ENCODE data around the gene CTSC. TPM values are rescaled to one million over a fixed set of nuclear protein-coding genes. Genes with fewer than 3 reads are reported as not detected.

The CTSC gene
- total and polyA plus RNA-seq, 2 of the 13 experiments (the other 11 are each of a cell fraction or from before 2014, with no cell fraction given) = 144 to 210 TPM

DNA sequence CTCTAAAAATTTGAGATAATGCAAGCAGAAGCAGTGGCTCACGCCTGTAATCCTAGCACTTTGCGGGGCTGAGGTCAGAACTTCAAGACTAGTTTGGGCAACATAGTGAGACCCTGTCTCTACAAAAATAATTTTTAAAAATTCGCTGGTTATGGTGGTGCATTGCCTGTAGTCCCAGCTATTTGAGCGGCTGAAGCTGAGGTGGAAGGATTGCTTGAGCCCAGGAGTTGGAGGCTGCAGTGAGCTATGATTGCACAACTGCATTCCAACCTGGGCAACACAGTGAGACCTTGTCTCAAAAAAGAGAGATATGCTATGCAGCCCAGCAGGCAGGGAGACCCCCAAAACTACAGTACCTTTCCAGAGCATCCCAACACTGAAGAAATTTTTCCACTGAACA is 2.3 kb downstream of the CTSC start (continued):
- TF ChIP-seq ZNF772 (CRISPR knock-in tag; IDR thresholded peaks at IDR 0.05) = no peak
- TF ChIP-seq, protein P1, sequence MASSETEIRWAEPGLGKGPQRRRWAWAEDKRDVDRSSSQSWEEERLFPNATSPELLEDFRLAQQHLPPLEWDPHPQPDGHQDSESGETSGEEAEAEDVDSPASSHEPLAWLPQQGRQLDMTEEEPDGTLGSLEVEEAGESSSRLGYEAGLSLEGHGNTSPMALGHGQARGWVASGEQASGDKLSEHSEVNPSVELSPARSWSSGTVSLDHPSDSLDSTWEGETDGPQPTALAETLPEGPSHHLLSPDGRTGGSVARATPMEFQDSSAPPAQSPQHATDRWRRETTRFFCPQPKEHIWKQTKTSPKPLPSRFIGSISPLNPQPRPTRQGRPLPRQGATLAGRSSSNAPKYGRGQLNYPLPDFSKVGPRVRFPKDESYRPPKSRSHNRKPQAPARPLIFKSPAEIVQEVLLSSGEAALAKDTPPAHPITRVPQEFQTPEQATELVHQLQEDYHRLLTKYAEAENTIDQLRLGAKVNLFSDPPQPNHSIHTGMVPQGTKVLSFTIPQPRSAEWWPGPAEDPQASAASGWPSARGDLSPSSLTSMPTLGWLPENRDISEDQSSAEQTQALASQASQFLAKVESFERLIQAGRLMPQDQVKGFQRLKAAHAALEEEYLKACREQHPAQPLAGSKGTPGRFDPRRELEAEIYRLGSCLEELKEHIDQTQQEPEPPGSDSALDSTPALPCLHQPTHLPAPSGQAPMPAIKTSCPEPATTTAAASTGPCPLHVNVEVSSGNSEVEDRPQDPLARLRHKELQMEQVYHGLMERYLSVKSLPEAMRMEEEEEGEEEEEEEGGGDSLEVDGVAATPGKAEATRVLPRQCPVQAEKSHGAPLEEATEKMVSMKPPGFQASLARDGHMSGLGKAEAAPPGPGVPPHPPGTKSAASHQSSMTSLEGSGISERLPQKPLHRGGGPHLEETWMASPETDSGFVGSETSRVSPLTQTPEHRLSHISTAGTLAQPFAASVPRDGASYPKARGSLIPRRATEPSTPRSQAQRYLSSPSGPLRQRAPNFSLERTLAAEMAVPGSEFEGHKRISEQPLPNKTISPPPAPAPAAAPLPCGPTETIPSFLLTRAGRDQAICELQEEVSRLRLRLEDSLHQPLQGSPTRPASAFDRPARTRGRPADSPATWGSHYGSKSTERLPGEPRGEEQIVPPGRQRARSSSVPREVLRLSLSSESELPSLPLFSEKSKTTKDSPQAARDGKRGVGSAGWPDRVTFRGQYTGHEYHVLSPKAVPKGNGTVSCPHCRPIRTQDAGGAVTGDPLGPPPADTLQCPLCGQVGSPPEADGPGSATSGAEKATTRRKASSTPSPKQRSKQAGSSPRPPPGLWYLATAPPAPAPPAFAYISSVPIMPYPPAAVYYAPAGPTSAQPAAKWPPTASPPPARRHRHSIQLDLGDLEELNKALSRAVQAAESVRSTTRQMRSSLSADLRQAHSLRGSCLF (CRISPR knock-in tag; IDR thresholded peaks at IDR 0.05; ENCODE audit: borderline replicate concordance) = no peak
- TF ChIP-seq NFE2L2 (IDR thresholded peaks at IDR 0.05; ENCODE audit: low read length) = no peak
- no peak for TF ChIP-seq ZNF761 (CRISPR knock-in tag; conservative IDR thresholded peaks at IDR 0.05)
- TF ChIP-seq, protein P2, sequence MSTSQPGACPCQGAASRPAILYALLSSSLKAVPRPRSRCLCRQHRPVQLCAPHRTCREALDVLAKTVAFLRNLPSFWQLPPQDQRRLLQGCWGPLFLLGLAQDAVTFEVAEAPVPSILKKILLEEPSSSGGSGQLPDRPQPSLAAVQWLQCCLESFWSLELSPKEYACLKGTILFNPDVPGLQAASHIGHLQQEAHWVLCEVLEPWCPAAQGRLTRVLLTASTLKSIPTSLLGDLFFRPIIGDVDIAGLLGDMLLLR (CRISPR knock-in tag; IDR thresholded peaks at IDR 0.05) = no peak
- TF ChIP-seq ZNF3 (CRISPR knock-in tag; IDR thresholded peaks at IDR 0.05) = peak; percentile 47; the same call in 1 of the 2 replicates
- no peak for TF ChIP-seq ZFP82 (CRISPR knock-in tag; IDR thresholded peaks at IDR 0.05; ENCODE audit: borderline replicate concordance)
- TF ChIP-seq, protein P3, sequence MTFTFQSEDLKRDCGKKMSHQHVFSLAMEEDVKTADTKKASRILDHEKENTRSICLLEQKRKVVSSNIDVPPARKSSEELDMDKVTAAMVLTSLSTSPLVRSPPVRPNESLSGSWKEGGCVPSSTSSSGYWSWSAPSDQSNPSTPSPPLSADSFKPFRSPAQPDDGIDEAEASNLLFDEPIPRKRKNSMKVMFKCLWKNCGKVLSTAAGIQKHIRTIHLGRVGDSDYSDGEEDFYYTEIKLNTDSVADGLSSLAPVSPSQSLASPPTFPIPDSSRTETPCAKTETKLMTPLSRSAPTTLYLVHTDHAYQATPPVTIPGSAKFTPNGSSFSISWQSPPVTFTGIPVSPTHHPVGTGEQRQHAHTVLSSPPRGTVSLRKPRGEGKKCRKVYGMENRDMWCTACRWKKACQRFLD (CRISPR knock-in tag; IDR thresholded peaks at IDR 0.05; ENCODE audit: borderline replicate concordance) = no peak
- TF ChIP-seq, protein P4, sequence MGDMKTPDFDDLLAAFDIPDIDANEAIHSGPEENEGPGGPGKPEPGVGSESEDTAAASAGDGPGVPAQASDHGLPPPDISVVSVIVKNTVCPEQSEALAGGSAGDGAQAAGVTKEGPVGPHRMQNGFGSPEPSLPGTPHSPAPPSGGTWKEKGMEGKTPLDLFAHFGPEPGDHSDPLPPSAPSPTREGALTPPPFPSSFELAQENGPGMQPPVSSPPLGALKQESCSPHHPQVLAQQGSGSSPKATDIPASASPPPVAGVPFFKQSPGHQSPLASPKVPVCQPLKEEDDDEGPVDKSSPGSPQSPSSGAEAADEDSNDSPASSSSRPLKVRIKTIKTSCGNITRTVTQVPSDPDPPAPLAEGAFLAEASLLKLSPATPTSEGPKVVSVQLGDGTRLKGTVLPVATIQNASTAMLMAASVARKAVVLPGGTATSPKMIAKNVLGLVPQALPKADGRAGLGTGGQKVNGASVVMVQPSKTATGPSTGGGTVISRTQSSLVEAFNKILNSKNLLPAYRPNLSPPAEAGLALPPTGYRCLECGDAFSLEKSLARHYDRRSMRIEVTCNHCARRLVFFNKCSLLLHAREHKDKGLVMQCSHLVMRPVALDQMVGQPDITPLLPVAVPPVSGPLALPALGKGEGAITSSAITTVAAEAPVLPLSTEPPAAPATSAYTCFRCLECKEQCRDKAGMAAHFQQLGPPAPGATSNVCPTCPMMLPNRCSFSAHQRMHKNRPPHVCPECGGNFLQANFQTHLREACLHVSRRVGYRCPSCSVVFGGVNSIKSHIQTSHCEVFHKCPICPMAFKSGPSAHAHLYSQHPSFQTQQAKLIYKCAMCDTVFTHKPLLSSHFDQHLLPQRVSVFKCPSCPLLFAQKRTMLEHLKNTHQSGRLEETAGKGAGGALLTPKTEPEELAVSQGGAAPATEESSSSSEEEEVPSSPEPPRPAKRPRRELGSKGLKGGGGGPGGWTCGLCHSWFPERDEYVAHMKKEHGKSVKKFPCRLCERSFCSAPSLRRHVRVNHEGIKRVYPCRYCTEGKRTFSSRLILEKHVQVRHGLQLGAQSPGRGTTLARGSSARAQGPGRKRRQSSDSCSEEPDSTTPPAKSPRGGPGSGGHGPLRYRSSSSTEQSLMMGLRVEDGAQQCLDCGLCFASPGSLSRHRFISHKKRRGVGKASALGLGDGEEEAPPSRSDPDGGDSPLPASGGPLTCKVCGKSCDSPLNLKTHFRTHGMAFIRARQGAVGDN (CRISPR knock-in tag; IDR thresholded peaks at IDR 0.05) = no peak
- TF ChIP-seq MEIS1 (CRISPR knock-in tag; IDR thresholded peaks at IDR 0.05; ENCODE audit: borderline replicate concordance) = no peak
